ENCODE measurements around the gene TMEM43.
"Not testable (repeated sequence)": the region's sequence is repeated elsewhere in the genome, so short reads cannot be mapped to it uniquely, and the experiment has no call there.

Gene TMEM43, protein sequence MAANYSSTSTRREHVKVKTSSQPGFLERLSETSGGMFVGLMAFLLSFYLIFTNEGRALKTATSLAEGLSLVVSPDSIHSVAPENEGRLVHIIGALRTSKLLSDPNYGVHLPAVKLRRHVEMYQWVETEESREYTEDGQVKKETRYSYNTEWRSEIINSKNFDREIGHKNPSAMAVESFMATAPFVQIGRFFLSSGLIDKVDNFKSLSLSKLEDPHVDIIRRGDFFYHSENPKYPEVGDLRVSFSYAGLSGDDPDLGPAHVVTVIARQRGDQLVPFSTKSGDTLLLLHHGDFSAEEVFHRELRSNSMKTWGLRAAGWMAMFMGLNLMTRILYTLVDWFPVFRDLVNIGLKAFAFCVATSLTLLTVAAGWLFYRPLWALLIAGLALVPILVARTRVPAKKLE

DNA sequence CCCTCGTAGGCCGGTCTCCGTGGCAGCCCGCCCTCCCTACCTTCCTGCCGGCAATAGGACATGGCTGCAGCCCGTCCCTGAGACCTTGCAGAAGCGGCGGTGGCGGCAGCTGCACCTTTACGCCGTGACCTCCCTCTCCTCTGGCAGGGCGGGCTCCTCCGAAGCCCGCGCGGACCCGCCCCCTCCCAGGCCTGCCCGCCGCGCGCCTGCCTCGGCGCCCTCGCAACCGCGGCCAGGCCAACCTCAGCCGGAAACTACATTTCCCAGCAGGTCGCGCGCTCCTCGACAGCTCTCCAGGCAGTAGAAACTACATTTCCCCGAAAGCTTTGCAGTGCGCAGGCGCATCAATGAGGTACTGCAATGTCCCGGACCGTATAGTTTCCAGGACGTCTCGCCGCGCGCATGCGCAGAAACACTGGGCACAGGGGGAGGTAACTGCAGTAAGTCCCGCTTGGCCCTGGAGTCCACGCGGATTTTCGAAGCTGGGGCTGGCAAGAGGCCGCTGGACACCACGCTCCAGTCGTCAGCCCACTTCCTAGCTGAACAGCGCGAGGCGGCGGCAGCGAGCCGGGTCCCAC is at the start of gene TMEM43, which contains the start of gene CHCHD4:
TSS of gene TMEM43 (plus strand) at position 438 of the 578 bp plus-strand sequence. CDS start 142 bp downstream, outside the sequence.
TSS of gene CHCHD4 (minus strand) at position 256 of the 578 bp plus-strand sequence. CDS start at position 62, 194 bp downstream.
- DNase-seq, result peak; percentile 99

DNA sequence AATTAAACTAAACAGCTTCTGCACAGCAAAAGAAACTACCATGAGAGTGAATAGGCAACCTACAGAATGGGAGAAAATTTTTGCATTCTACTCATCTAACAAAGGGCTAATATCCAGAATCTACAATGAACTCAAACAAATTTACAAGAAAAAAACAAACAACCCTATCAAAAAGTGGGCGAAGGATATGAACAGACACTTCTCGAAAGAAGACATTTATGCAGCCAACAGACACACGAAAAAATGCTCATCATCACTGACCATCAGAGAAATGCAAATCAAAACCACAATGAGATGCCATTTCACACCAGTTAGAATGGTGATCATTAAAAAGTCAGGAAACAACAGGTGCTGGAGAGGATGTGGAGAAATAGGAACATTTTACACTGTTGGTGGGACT is 49.6 kb upstream of the TMEM43 start:
- not testable (repeated sequence) for DNase-seq

DNA sequence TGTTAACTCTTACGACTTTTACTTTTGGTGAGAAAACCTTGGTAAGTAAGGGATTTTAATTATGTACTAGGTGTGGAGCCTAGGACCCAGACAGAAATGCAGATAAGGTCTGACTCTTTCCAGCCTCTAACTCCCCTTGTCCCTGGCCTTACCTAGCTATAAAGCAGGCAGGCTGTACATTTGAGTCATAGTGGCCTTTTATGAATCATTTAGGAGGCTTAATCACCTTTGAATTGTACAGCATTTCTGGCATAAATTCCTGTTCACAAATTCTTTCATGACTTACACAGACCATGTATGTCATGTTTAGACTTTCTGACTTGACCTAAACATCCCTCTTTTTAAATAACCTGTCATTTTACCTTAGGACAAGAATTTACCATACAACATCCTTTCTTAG is 47.5 kb upstream of the TMEM43 start:
- DNase-seq, result no peak

- DNase-seq, result no peak
These were observed 42.7 kb upstream of the TMEM43 start for GRCh38 chr3:14082108-14082657.

DNA sequence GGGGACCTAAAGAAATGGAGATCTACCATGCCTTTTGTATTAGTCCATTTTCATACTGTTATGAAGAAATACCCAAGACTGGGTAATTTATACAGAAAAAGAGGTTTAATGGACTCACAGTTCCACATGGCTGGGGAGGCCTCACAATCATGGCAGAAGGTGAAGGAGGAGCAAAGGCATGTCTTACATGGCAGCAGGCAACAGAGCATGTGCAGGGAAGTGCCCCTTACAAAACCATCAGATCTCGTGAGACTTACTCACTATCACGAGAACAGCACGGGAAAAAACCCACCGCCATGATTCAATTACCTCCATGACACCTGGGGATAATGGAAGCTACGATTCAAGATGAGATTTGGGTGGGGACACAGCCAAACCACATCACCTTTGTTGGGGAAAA is 37.4 kb upstream of the TMEM43 start:
- DNase-seq, result not testable (repeated sequence)

- not testable (repeated sequence) for DNase-seq
These were observed 32.9 kb upstream of the TMEM43 start for GRCh38 chr3:14091959-14092358.

- DNase-seq, result no peak
These were observed 32.4 kb upstream of the TMEM43 start for GRCh38 chr3:14092464-14092863.

DNA sequence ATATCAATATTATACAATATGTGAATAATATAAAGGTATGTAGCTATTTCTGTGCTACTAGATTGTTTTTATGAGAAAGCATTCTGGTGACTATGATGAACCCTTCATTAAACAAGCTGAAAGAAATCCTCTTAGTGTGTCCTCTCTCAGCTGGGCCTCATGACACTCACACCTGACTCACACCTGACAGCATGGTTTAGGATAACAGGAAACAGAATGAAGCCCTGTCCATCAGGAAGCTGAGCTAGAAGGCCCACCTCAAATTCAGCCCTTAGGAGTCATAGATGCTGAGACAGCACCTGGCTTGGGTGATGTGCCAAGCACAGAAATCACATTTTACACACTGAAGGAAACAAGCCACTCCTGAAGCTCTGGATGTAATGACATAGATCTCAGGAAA is 31.0 kb upstream of the TMEM43 start:
- no peak for DNase-seq

GRCh38 chr3:14096742-14097141 is 28.1 kb upstream of the TMEM43 start:
- no peak for DNase-seq

- DNase-seq, result no peak
These were observed 27.0 kb upstream of the TMEM43 start for GRCh38 chr3:14097616-14098391.

DNA sequence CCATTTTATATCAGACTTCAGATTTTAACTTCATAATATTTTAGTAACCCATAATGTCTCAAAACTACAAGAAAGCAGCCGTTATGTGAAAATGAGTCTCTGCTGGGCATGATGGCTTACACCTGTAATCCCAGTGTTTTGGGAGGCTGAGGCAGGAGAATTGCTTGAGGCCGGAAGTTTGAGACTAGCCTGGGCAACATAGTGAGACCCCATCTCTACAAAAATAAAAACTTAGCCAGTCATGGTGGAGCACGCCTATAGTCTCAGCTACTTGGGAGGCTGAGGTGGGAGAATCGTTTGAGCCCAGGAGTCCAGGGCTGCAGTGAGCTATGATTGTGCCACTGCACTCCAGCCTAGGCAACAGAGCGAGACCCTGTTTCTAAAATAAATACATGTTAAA is 15.0 kb upstream of the TMEM43 start:
- not testable (repeated sequence) for DNase-seq

DNA sequence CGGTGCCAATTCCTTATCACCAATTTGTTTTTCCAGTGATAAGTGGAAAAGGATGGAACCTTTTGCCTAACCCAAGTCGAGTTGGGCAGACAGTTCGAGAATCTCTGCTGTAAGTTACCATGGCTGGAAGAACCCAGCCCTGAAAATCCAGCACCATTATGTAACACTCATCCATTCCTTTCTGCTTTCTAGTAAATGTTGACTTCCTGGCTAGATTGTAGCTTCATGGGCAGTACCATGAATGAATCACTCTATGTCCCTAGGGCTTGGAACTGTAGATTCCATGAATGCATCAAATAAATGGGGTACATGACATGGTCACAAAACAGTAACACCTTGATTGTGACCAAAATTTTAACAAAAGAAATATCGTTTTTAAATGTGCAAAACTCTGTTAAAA is 14.2 kb upstream of the TMEM43 start:
- no peak for DNase-seq

- no peak for DNase-seq
These were observed 10.8 kb upstream of the TMEM43 start for GRCh38 chr3:14113965-14114635.

GRCh38 chr3:14117468-14118399 is 7.1 kb upstream of the TMEM43 start:
- no peak for DNase-seq

- DNase-seq, result no peak
These were observed 6.2 kb upstream of the TMEM43 start for GRCh38 chr3:14118400-14119381.

GRCh38 chr3:14119651-14120050 is 5.2 kb upstream of the TMEM43 start:
- DNase-seq, result no peak

DNA sequence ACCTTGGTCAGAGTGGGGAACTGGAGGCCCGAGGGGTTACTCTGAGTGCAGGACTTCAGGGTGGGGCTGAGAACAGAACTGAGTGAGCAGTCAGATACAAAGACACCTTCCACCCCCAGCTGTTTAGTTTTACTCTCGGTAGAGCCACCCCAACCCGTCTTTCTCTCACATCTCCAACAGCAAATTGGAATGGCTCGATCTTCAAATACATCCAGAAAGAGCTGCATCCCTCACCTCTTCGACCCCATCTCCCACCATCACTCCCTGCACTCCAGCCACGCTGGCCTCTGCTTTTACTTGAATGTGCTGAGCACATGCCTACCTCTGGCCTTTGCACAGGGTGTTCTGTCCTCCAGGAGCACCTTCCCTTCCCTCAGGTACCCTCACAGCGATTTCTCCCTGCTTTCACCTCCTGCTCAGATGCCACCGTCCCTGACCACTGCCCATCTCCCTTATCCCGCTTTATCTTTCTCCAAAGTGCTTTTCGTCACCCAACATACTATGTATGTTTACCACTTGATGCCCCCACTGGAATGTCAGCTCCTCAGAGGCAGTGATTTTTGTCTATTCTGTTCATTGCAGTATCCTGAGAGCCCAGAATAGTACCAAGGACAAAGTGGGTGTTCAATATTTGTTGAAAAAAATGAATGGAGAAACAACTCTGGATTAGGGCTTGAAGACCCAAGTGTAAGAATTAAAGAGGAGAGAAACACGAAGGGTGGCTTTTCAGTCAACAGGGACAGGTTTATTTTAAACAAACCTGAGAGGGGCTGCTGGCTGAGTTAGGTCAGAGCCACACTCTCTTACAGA is 4.5 kb upstream of the TMEM43 start:
- DNase-seq, result no peak

DNA sequence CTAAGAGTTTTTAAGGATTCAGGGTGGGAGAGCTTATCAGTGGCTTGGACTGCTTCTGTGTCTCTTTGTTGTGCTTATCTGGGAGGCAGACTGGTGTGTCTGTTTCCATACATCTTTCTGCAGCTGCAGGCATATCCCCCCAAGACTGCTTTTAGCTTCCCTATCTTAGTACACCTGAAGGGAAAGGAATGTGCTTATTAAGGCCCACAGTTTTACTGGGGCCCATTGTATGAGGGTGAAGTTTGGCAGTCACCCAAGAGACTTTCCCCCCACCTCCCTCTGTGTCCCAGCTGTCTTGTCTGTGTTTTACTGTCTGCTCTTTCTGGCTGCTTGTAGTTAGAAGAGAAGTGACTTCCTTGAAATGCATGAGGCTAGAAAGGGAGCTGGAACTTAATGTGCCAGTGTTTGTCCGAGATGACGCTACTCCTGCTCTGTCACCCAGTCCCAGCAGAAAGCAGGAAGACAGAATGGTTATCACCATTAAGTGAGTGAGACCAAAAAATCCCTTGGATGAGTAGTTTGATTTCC is 3.9 kb upstream of the TMEM43 start:
- DNase-seq, result not testable (repeated sequence)

- DNase-seq, result no peak
These were observed 3.0 kb upstream of the TMEM43 start for GRCh38 chr3:14121859-14122258.

Measured in CD4-positive, alpha-beta T cell treated with Interleukin-21 for 1 hour (primary cell).